Myocyte (in vitro differentiated cells): Measurements from ENCODE around the gene PDGFD. TPM values are rescaled to one million over a fixed set of nuclear protein-coding genes. Genes with fewer than 3 reads are reported as not detected.

Experiments used
- DNase-seq: peaks from one replicate; pipeline ENCODE4 v3.0.0-alpha.2; 2012; ENCODE audit warnings: low read depth
- total RNA-seq: library from RNA; depleted of rRNA; stranded (reverse); fragments of >200 nt; gene quantifications from 2 replicates; pipeline ENCODE4 v1.2.3, GENCODE V29; 2014

Gene PDGFD
- total RNA-seq, 1 donor from 2014 or later: 0.08 TPM

GRCh38 chr11:104003491-104003890, 160.5 kb downstream of the PDGFD start:
- no peak for DNase-seq

- no peak for DNase-seq
Observed at GRCh38 chr11:104001561-104002056, 162.3 kb downstream of the PDGFD start.

- DNase-seq: no peak
Observed at GRCh38 chr11:104000798-104001197, 163.1 kb downstream of the PDGFD start.

GRCh38 chr11:103998826-103999508, 165.0 kb downstream of the PDGFD start:
- no peak for DNase-seq

- DNase-seq: no peak
Observed at GRCh38 chr11:103997082-103997481, 166.9 kb downstream of the PDGFD start.

GRCh38 chr11:103995896-103996295, 168.1 kb downstream of the PDGFD start:
- no peak for DNase-seq

GRCh38 chr11:103994518-103994917, 169.4 kb downstream of the PDGFD start:
- no peak for DNase-seq

- DNase-seq: no peak
Observed at GRCh38 chr11:103994094-103994493, 169.9 kb downstream of the PDGFD start.

- no peak for DNase-seq
Observed at GRCh38 chr11:103993507-103993906, 170.4 kb downstream of the PDGFD start.

- no peak for DNase-seq
Observed at GRCh38 chr11:103988595-103988969, 175.4 kb downstream of the PDGFD start.

GRCh38 chr11:103987629-103988594, 176.0 kb downstream of the PDGFD start:
- no peak for DNase-seq

GRCh38 chr11:103985041-103985440, 178.9 kb downstream of the PDGFD start:
- DNase-seq: no peak

- no peak for DNase-seq
Observed at GRCh38 chr11:103980108-103980507, 183.8 kb downstream of the PDGFD start.

- no peak for DNase-seq
Observed at GRCh38 chr11:103978616-103979595, 185.0 kb downstream of the PDGFD start.

GRCh38 chr11:103972013-103972412, 191.9 kb downstream of the PDGFD start:
- DNase-seq: no peak

- no peak for DNase-seq
Observed at GRCh38 chr11:103970701-103971249, 193.2 kb downstream of the PDGFD start.

GRCh38 chr11:103968685-103969084, 195.3 kb downstream of the PDGFD start:
- DNase-seq: no peak

GRCh38 chr11:103967985-103968384, 196.0 kb downstream of the PDGFD start:
- no peak for DNase-seq

GRCh38 chr11:103964390-103964789, 199.6 kb downstream of the PDGFD start:
- no peak for DNase-seq

GRCh38 chr11:103963648-103964047, 200.3 kb downstream of the PDGFD start:
- DNase-seq: no peak

- DNase-seq: no peak
Observed at GRCh38 chr11:103961010-103961409, 202.9 kb downstream of the PDGFD start.
